ENCODE data around the gene TRIM13.
"Not testable (repeated sequence)": the region's sequence is repeated elsewhere in the genome, so short reads cannot be mapped to it uniquely, and the experiment has no call there.

Gene TRIM13

DNA sequence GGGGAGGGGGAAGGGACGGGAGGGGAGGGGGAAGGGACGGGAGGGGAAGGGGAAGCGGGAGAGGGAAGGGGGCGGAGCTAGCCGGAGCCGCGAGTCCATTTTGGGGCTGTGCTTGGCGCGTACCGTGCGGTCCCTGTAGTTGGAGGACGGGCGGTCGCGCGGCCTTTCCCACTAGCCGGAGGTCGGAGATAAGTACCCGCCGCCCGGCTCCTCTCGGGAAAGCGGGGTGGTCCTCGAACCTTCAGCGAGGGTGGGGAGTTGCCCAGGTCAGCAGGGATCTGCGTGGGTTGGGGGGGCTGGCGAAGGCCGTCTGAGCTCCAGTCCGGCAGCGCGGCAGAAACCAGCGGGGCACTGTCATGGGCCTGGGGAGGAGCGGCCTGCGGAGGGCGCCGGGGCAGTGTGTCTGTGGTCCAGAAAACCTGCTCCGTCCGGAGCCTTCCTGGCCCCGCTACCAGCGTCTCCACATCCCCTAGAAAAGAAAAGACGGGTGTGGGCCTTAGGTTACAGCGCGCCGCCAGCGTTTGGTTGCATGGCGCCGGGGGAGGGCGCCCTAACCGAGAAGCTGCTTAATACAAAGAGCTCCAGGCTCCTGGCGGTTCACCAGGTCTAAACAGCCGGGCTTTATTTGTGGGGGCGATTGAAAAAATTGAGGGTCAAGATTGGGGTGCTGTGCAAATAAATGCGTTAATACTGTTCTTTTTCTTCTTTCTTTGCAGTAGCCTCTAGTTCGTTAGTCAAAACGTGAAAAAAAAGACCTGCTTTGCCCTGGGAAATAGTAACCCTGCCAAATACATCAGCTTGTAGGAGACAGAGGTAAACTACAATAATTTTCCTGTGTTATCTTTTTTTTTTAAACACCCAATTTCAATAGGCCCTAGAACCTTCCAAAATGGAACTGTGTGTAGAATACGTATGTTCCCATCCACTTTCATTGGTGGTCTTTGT, at the start of gene TRIM13:
Gene TRIM13, plus strand, starts transcription at position 92 of the 945 bp plus-strand sequence. CDS start 14,899 bp downstream, outside the sequence.
- DNase-seq, result peak; percentile 93

DNA sequence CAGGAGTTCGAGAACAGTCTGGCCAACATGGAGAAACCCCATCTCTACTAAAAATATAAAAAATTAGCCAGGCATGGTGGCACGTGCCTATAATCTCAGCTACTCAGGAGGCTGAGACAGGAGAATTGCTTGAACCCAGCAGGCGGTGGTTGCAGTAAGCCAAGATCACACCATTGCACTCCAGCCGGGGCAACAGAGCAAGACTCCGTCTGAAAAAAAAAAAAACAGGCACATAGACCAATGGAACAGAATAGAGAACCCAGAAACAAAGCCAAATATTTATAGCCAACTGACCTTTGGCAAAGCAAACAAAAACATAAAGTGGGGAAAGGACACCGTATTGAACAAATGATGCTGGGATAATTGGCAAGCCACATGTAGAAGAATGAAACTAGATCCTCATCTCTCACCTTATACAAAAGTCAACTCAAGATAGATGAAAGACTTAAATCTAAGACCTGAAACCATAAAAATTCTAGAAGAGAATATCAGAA, 48.0 kb upstream of the TRIM13 start:
- DNase-seq, result not testable (repeated sequence)

GRCh38 chr13:49951754-49952535, 44.9 kb upstream of the TRIM13 start:
- DNase-seq, result no peak

DNA sequence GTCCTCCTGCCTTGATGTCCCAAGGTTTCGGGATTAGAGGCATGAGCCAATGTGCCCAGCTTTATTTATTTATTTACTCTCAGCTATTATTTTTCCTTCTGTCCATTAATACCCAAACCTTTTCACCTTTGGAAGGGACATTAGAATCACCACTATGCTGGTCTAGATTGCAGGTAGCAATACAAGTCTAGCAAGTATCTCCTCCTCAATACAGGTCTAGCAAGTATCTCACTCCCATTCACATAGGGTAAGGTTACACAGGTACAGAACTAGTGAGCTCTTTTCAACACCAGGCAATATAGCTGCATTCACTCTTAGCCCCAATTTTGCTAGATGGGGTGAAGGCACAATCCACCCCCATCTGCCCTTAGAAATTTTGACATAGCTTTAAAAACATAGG, 43.3 kb upstream of the TRIM13 start:
- DNase-seq, result no peak

GRCh38 chr13:49954674-49955455, 42.0 kb upstream of the TRIM13 start:
- no peak for DNase-seq

DNA sequence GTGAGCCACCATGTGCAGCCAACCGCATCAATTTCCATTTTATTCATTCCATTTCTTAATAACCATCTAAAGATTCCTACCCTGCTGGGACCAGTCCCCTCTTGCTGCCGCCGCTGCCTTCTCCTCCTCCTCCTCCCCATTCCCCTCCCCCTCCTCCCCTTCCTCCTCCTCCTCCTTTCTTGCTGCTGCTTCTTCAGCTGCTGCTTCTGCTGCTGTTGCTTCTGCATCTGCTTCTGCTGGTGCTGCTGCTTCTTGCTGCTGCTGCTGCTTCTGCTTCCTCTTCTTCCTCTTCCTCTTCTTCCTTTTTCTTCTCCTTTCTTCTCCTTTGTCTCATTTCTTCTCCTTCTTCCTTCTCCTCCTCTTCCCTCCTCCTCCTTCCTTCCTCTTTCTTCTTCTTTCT, 40.7 kb upstream of the TRIM13 start:
- DNase-seq, result no peak

GRCh38 chr13:49958321-49958720, 38.5 kb upstream of the TRIM13 start:
- DNase-seq, result no peak

GRCh38 chr13:49967456-49967855, 29.4 kb upstream of the TRIM13 start:
- DNase-seq, result no peak

GRCh38 chr13:49972709-49973108, 24.1 kb upstream of the TRIM13 start:
- no peak for DNase-seq

GRCh38 chr13:49975826-49976225, 21.0 kb upstream of the TRIM13 start:
- no peak for DNase-seq

DNA sequence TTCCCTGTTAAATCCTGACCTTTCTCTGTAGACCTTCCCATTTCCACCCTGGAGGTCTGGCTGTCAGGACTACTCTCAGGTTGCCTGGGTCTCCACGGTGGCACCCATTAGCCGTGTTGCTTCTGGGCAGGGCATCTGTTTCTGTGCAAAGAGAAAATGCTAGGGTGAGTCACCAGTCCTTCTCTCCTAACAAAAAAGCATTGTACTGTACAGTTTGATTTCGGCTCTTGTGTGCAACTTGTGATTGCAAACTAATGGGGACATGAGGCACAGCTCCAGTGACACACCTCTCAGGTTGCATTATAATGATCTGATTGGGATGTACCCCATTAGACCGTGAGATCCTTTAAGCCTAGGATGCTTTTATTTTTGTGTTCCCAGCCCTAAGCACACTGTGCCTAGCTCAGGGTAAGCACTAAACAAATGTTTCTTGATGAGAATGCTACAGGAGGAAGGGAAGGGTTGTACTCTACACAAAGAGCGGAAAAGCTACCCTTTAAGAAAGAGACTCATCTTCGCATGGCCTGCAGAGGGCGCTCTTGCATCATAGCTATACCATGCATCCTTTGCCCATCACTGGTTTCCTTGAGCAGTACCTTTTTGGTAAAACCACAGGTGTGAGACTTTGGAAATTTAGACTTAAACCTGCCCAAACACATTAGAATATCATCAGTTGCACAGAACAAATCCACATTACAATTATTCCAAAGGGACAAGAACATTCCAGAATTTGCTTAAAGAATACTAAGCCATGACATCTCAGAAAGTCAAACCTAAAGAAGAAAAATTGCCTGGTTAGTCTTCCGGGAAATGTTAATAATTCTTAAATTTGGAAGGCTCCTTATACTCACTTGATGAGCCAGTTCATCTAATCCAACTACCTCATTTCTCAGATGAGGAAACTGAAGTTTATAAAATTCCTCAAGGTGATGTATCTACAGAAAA, 20.3 kb upstream of the TRIM13 start:
- DNase-seq, result peak; percentile 62

- DNase-seq, result no peak
Measured at GRCh38 chr13:49977992-49978391, 18.9 kb upstream of the TRIM13 start.

- DNase-seq, result no peak
Measured at GRCh38 chr13:49980266-49980665, 16.6 kb upstream of the TRIM13 start.

GRCh38 chr13:49985129-49985528, 11.7 kb upstream of the TRIM13 start:
- no peak for DNase-seq

DNA sequence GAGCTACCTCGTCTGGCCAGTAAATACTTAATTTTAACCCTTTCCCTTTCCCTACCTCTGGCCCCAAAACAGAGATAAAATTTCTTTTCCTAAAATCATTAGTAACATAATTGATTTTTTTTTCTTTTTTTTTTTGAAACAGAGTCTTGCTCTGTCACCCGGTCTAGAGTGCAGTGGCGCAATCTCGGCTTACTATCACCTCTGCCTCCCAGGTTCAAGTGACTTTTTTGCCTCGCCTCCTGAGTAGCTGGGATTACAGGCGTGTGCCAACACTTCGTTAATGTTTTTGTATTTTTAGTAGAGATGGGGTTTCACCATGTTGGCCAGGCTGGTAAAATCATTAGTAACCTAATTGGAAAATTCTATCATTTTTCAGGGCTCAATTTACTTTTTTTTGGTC, 10.4 kb upstream of the TRIM13 start:
- DNase-seq, result no peak

DNA sequence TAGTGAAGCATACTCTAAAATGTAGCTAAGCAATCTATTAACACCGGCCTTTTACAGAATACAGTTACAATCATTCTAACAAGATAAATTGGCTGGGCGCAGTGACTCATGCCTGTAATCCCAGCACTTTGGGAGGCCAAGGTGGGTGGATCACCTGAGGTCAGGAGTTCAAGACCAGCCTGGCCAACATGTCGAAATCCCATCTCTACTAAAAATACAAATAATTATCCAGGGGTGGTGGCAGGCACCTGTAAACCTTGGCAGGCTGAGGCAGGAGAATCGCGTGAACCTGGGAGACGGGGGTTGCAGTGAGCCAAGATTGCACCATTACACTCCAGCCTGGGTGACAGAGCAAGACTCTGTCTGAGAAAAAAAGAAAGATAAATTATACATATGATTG, 6.2 kb upstream of the TRIM13 start:
- DNase-seq, result not testable (repeated sequence)

- DNase-seq, result no peak
Measured at GRCh38 chr13:49993111-49993510, 3.7 kb upstream of the TRIM13 start.

GRCh38 chr13:49993666-49994065, 3.2 kb upstream of the TRIM13 start:
- DNase-seq, result no peak

DNA sequence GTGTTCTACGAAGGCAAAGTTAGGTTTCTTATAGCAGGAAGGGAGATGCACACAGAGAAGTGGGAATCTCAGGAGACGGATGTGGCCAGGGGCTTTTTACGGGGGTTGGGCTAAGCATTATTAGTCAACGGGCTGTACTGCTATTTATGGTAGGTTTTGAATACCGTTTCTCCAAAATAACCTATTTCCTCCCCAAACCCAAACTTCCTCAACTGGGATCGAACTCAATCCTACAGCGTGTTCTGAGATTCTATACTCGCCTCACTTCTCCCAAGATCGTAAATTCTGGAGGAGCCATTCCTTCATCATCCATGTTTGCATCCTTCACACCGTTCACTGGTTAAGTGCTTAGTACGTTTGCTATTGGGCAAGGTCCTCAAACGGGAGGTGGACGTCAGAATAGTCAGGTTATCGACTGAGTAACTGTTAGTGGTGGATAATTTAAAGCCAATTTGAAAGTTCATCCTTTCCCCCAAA, 1.2 kb upstream of the TRIM13 start:
- no peak for DNase-seq

- peak; percentile 95 for DNase-seq
Measured at GRCh38 chr13:49996161-49996915, 504 bp upstream of the TRIM13 start.

GRCh38 chr13:49997955-49998354, 1.1 kb downstream of the TRIM13 start:
- no peak for DNase-seq
